ENCODE data around the gene TAGAP.
"Not testable (repeated sequence)": the region's sequence is repeated elsewhere in the genome, so short reads cannot be mapped to it uniquely, and the experiment has no call there.

The TAGAP gene

GRCh38 chr6:159008656-159009288 is 36.0 kb downstream of the TAGAP start:
- DNase-seq, result peak; percentile 27

DNA sequence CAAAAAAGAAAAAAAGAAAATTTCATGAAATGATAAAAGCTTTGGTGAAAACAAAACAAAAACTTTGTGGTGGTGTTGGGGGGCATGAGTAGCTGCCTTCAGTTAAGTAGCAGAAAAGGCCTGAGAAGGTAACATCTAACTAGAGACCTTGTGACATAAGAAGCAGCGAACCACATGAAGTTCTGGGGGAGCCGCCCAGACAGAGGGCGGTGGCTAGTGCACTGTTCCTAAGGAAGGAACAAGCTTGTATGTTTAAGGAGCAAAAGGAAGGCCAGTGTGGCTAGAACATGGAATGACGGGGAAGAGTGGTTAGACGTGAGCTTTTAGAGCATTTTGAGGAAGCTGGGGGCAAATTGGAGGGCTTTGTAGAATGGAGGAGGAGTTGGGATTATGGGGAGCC is 37.3 kb downstream of the TAGAP start:
- DNase-seq, result no peak

- DNase-seq, result no peak
Measured at GRCh38 chr6:159005436-159005835, 39.4 kb downstream of the TAGAP start.

- no peak for DNase-seq
Measured at GRCh38 chr6:159004592-159004991, 40.2 kb downstream of the TAGAP start.

DNA sequence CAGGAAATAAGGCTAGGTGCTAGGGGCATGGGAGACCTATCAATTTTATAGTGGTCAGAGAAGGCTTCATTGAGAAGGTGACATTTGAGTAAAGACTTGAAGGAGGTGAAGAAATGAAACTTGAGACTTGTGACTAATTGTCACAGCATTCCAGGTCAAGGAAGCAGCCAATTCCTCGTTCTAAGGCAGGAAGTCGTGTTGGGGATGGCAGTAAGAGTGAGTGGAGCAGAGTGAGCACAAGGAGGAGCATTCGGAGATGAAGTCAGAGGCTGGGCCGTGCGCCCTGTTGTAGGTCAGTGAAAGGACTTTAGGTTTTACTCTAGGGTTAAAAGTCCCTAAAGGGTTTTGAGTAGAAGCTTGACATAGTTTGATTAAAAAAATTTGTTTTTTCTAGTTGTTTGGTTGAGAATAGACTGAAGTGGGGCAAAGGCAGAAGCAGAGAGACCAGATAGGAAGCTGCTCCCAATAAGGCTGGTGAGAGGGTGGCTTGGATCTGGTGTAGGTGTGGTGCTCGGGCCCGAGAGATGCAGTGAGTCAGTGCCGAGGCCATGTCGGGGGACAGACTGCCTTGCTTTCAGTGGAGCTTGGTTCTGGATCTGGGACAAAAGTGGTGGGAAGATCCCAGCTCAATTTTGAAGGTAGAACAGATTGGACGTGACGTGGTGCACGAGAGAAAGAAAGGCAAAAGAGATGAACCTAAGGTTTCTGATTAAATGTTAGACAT is 42.2 kb downstream of the TAGAP start:
- DNase-seq, result no peak

- DNase-seq, result peak; percentile 89
Measured at GRCh38 chr6:158999666-159000403, 45.0 kb downstream of the TAGAP start, which contains the start of gene RSPH3. Gene RSPH3, minus strand, starts transcription at chr6:159000202. Its CDS starts 652 bp downstream, at chr6:158999550.

DNA sequence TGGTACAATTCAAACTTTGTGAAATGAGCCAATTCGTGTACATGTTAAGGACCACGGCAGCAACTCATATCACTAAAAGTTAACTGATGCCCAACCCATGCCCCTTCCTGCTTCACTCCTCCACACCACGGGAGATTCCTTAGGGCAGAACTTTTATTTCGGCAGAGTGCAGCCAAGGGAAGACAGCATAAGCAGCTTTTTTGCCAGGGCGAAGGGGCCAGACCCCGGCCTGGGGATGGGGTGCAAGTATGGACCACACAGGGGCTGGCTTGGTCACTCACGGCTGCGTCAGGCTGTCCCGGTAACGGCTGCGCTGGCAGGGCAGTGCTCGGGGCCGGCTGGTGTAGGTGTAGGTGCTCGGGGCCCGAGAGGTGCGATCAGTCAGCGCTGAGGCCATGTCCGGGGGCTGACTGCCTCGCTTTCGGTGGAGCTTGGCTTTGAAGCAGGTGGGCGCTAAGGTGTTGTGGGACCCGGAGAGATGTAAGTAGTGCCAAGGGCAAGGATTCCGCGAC is 45.6 kb downstream of the TAGAP start:
- DNase-seq, result no peak

DNA sequence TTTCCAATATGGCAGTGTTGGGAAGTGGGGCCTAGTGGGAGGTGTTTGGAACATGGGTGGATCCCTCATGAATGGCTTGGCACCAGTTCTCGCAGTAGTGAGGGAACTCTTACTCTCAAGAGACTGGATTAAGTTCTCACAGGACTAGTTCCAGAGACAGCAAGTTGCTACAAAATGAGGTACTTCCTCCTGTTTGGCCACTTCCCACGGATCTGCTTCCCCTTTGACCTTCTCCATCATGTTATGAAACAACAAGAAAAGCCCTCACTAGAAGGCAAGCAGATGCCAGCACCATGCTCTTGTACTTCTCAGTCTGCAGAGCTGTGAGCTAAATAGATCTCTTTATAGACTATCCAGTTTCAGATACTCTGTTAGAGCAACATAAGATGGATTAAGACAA is 47.9 kb downstream of the TAGAP start:
- peak; percentile 84 for DNase-seq

- no peak for DNase-seq
Measured at GRCh38 chr6:158993639-158994038, 51.2 kb downstream of the TAGAP start.

DNA sequence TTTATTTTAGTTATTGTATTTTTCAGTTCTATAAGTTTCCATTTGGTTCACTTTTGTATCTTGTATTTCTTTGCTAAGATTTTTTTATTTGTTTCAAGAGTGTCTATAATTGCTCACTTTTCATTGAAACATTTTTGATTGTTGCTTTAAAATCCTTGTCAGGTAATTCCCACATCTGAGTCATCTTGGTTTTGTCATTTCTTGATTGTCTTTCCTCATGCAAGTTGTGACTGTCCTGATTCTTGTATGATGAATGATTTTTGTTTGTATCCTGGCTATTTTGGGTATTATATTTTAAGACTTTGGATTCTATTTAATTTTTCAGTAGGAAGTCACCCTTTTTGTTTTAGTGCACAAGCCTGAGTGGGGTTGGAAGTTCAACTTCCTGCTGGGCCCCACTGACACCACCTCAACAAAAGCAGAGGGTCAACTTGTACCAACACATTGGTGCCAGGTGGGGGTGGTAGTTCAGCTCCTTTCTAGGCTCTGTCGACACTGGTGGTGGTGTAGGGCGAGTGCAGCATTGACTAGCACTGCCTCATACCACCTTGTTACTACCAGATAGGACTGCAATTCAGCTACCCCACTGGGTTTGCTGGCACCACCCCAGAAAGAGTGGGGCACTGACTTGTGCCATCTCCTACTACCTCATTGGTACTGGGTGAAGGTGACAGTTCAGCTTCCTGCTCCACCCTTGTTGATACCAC is 53.6 kb downstream of the TAGAP start:
- peak; percentile 4 for DNase-seq

DNA sequence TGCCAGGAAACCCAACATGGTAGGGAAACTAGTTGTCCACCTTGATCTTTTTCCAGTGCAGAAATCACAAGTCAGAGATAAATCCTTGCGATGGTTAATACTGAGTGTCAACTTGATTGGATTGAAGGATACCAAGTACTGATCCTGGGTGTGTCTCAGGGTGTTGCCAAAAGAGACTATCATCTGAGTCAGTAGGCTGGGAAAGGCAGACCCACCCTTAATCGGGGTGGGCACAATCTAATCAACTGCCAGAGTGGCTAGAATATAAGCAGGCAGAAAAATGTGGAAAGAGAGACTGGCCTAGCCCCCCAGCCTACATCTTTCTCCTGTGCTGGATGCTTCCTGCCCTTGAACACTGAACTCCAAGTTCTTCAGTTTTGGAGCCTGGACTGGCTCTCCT is 55.1 kb downstream of the TAGAP start:
- not testable (repeated sequence) for DNase-seq

DNA sequence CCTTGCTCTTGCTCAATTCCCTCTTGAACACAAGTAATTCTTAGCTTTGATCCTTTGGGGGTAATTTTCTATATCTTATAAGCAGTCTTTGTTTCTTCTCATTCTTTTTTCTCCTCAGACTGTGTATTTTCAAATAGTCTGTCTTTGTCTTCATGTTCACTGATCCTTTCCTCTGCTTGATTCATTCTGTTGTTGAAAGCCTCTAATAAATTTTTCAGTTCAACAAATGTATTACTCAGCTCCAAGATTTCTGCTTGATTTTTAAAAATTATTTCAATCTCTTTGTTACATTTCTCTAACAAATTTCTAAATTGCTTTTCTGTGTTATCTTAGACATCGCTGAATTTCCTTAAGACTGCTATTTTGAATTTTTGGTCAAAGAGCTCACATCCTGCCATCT is 56.3 kb downstream of the TAGAP start:
- no peak for DNase-seq

DNA sequence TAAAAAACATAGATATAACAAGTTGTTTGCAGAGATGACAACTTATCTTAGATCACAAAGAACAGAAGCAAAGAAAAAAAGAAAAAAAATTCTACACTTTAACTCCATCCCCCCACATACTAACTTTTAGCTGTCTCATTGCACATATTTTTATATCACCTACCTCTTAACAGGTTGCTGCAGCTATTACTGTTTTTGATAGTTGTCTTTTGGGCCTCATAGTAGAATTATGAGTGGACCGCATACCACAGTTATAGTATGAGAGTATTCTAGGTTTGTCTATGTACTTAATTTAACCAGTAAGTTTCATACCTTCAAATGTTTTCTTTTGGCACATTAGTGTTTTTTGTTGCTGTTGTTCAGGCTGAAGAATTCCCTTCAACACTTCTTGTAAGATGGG is 57.1 kb downstream of the TAGAP start:
- DNase-seq, result no peak
